Ascending aorta (tissue), 2 donors: ENCODE data around the gene NGRN. TPM values are rescaled to one million over a fixed set of nuclear protein-coding genes. Genes with fewer than 3 reads are reported as not detected.

Experiments used
- DNase-seq, 2 donors: peaks; one replicate each; pipeline ENCODE4 v3.0.0-alpha.2; 2019; ENCODE audit warnings: low spot score in 2 of 2
- H3K27ac ChIP-seq, 2 donors: fragments of 200-600 bp; sonication (generic); one replicate each; pipeline ENCODE4 v1.5.1; 2016 to 2017; ENCODE audit warnings: mild to moderate bottlenecking in 1 of 2
- H3K27me3 ChIP-seq: fragments of 200-600 bp; sonication (generic); one replicate; pipeline ENCODE4 v1.5.1; 2017
- H3K36me3 ChIP-seq, 2 donors: fragments of 200-600 bp; sonication (generic); one replicate each; pipeline ENCODE4 v1.5.1; 2016
- H3K4me1 ChIP-seq, 2 donors: fragments of 200-600 bp; sonication (generic); one replicate each; pipeline ENCODE4 v1.5.1; 2016 to 2017; ENCODE audit warnings: mild to moderate bottlenecking in 1 of 2
- H3K4me3 ChIP-seq, 2 donors: fragments of 200-600 bp; sonication (generic); one replicate each; pipeline ENCODE4 v1.5.1; 2016 to 2017; ENCODE audit warnings: mild to moderate bottlenecking in 1 of 2
- H3K9me3 ChIP-seq, 2 donors: fragments of 200-600 bp; sonication (generic); one replicate each; pipeline ENCODE4 v1.5.1; 2016
- CTCF ChIP-seq, 3 experiments: fragments of 200-600 bp in 2 of 3; fragments of 450-650 bp in 1 of 3; sonication (generic) in 2 of 3; IDR thresholded peaks; one replicate each; pipeline ENCODE4 v1.5.1; 2016 to 2019; ENCODE audit warnings: antibody characterized with exemption in 3 of 3, mild to moderate bottlenecking in 1 of 3, moderate library complexity in 1 of 3
- intact Hi-C: fragments of 100-400 bp; cut with DNase I; formaldehyde crosslinking; loops from one replicate; pipeline ENCODE4 v1.15.1; 2023
- total RNA-seq: library from RNA; depleted of rRNA; stranded (reverse); fragments of >200 nt; gene quantifications from one replicate; pipeline ENCODE4 v1.1.0, GENCODE V29; 2016

The NGRN gene
- total RNA-seq, 1 donor from 2014 or later: 58.0 TPM

GRCh38 chr15:90309020-90309419 is 43.5 kb downstream of the NGRN start:
- DNase-seq: no peak
- Histone ChIP-seq H3K27ac (no peak overlapping the region), H3K36me3 (no peaks in the 10 kb centered on the region), H3K9me3 (no peaks in the 10 kb centered on the region), H3K27me3 (no peaks in the 10 kb centered on the region), H3K4me1 (no peaks in the 10 kb centered on the region), H3K4me3 (no peak overlapping the region)
- intact Hi-C loops: no loop called here
- TF ChIP-seq CTCF (IDR thresholded peaks at IDR 0.05): no peak

GRCh38 chr15:90315278-90315982 is 50.0 kb downstream of the NGRN start:
- no peak for TF ChIP-seq CTCF (IDR thresholded peaks at IDR 0.05)
- intact Hi-C loops: loop anchor here (10.0 kb wide), 1 partner anchor 299 kb away; no protein-coding TSS in a partner anchor
- Histone ChIP-seq H3K4me3 (peak overlapping the region in 1 of 2 donors; percentile 13), H3K36me3 (no peaks in the 10 kb centered on the region), H3K27me3 (no peaks in the 10 kb centered on the region), H3K9me3 (no peaks in the 10 kb centered on the region), H3K4me1 (peaks cover 6 to 12% of the 10 kb centered on the region in 2 donors), H3K27ac (peak overlapping the region; percentile 75 to 79)
- peak; percentile 33 to 90 for DNase-seq

- intact Hi-C loops: loop anchor here (10.0 kb wide), 1 partner anchor 299 kb away; no protein-coding TSS in a partner anchor
- Histone ChIP-seq H3K36me3 (no peaks in the 10 kb centered on the region), H3K4me1 (peaks cover 8 to 13% of the 10 kb centered on the region in 2 donors), H3K27ac (peak overlapping the region; percentile 75 to 79), H3K4me3 (peak overlapping the region in 1 of 2 donors; percentile 13), H3K9me3 (no peaks in the 10 kb centered on the region), H3K27me3 (no peaks in the 10 kb centered on the region)
- no peak for TF ChIP-seq CTCF (IDR thresholded peaks at IDR 0.05)
- DNase-seq: peak in 1 of 2 donors; percentile 60
Observed at GRCh38 chr15:90316139-90316538, 50.7 kb downstream of the NGRN start.

GRCh38 chr15:90318591-90318990 is 53.1 kb downstream of the NGRN start:
- H3K27ac ChIP-seq: no peak overlapping the region
- H3K9me3 ChIP-seq: no peaks in the 10 kb centered on the region
- no peaks in the 10 kb centered on the region for H3K36me3 ChIP-seq
- peaks cover 8 to 13% of the 10 kb centered on the region in 2 donors for H3K4me1 ChIP-seq
- no peak for TF ChIP-seq CTCF (IDR thresholded peaks at IDR 0.05)
- intact Hi-C loops: loop anchor here (10.0 kb wide), 1 partner anchor 296 kb away; no protein-coding TSS in a partner anchor
- DNase-seq: peak in 1 of 2 donors; percentile 47
- H3K27me3 ChIP-seq: no peaks in the 10 kb centered on the region
- H3K4me3 ChIP-seq: no peak overlapping the region

- H3K27ac ChIP-seq: peak overlapping the region; percentile 44 to 65
- intact Hi-C loops: loop anchor here (1.0 to 10.0 kb wide), 5 partner anchors 27 to 565 kb away; partner anchors contain the start of genes FES and ZNF774
- peak overlapping the region in 1 of 2 donors; percentile 38 for H3K4me3 ChIP-seq
Observed at GRCh38 chr15:90320062-90320884, 54.8 kb downstream of the NGRN start.

More at GRCh38 chr15:90320062-90320884, 54.8 kb downstream of the NGRN start:
- Histone ChIP-seq H3K36me3 (no peaks in the 10 kb centered on the region), H3K4me1 (peaks cover 8 to 10% of the 10 kb centered on the region in 2 donors), H3K27me3 (no peaks in the 10 kb centered on the region), H3K9me3 (no peaks in the 10 kb centered on the region)
- peak; percentile 36 to 93 for DNase-seq
- peak; percentile 97 to 98 (median 98) for TF ChIP-seq CTCF (IDR thresholded peaks at IDR 0.05)
